ENCODE measurements around the gene ELMOD1. TPM values are rescaled to one million over a fixed set of nuclear protein-coding genes. Genes with fewer than 3 reads are reported as not detected.

Gene ELMOD1
- total and polyA plus RNA-seq, 2 donors (not counting 3 experiments of a cell fraction or from before 2014, with no cell fraction given) = 1.6 to 2.4 TPM

GRCh38 chr11:107623183-107623582 lies 32.2 kb downstream of the ELMOD1 start:
- intact Hi-C loops (cut with micrococcal nuclease) (no loop called here), dilution Hi-C loops (cut with MboI; ENCODE audit: extremely low pct_ligation_motif_present, low sequenced_read_pairs) (no loop called here)
- ChIA-PET POLR2A (no interaction called here), CTCF (interaction anchor here (0.8 to 1.3 kb wide), 3 partner anchors 15 to 66 kb away, joined by 3 to 5 read pairs (median 3); no protein-coding TSS in a partner anchor)
- Histone ChIP-seq H2AFZ (ENCODE audit: low read depth, low read length) (no peak overlapping the region), H3K9ac (replicated peaks; ENCODE audit: extremely low read depth, insufficient read depth, low read length) (no peak overlapping the region), H3K36me3 (ENCODE audit: control insufficient read depth in 2 of 2, extremely low read depth in 1 of 2, insufficient read depth in 2 of 2, low read length in 2 of 2) (no peaks in the 10 kb centered on the region), H3K4me1 (ENCODE audit: control insufficient read depth, extremely low read depth, insufficient read depth, low read length) (peaks cover 37% of the 10 kb centered on the region), H3K4me3 (replicated peaks in 1 of 3; ENCODE audit: insufficient read depth in 1 of 3, low read depth in 1 of 3, low read length in 3 of 3) (no peak overlapping the region), H3K27me3 (ENCODE audit: control insufficient read depth in 2 of 2, insufficient read depth in 2 of 2, low read length in 2 of 2) (no peaks in the 10 kb centered on the region), H3K9me3 (replicated peaks; ENCODE audit: control insufficient read depth, insufficient read depth, low read length) (no peaks in the 10 kb centered on the region), H3K79me2 (ENCODE audit: control insufficient read depth, insufficient read depth, low read length) (no peaks in the 10 kb centered on the region), H3K27ac (ENCODE audit: insufficient read depth, low read depth, low read length) (no peak overlapping the region), H3K9me1 (replicated peaks; ENCODE audit: control insufficient read depth, extremely low read depth, insufficient read depth, low read length) (no peaks in the 10 kb centered on the region), H4K20me1 (replicated peaks; ENCODE audit: control insufficient read depth, extremely low read depth, insufficient read depth, low read length) (no peaks in the 10 kb centered on the region), H3K4me2 (ENCODE audit: insufficient read depth, low read length) (no peak overlapping the region)
- TF ChIP-seq POLR2AphosphoS5 (IDR thresholded peaks at IDR 0.05; ENCODE audit: insufficient read depth, low read depth, low read length) (no peak), POLR2A (IDR thresholded peaks at IDR 0.05; ENCODE audit: low read depth, low read length) (no peak), MAX (IDR thresholded peaks at IDR 0.05; ENCODE audit: insufficient read depth, insufficient read length) (no peak), JUN (IDR thresholded peaks at IDR 0.05; ENCODE audit: borderline replicate concordance, insufficient read depth, insufficient read length, low read depth) (no peak), EZH2 (IDR thresholded peaks at IDR 0.05; ENCODE audit: borderline replicate concordance, low read depth, low read length, severe bottlenecking) (no peak), GATA2 (IDR thresholded peaks at IDR 0.05; ENCODE audit: insufficient read depth, insufficient read length, low read depth, low read length) (no peak), MYC (IDR thresholded peaks at IDR 0.05; ENCODE audit: low read depth, low read length) (no peak), FOS (IDR thresholded peaks at IDR 0.05; ENCODE audit: borderline replicate concordance, insufficient read depth, low read length) (no peak), CTCF (IDR thresholded peaks at IDR 0.05; ENCODE audit: extremely low read depth in 1 of 2, insufficient read depth in 1 of 2, low read depth in 1 of 2, low read length in 2 of 2) (no peak)
- no peak for FAIRE-seq
- no peak for DNase-seq (ENCODE audit: low read depth, low spot score)
- BruUV-seq (replicated peaks) = no TSS peak

All from endothelial cell of umbilical vein (primary cell).